Neuronal stem cell (in vitro differentiated cells): ENCODE results near the gene NEK8.

Source experiments
- DNase-seq: peaks from one replicate; pipeline ENCODE4 v3.0.0-alpha.2; 2013; ENCODE audit warnings: low spot score
- H2AFZ ChIP-seq: one replicate; pipeline ENCODE4 v1.6.1; 2013; ENCODE audit warnings: mild to moderate bottlenecking, low read length, inconsistent platforms
- H2AK5ac ChIP-seq: 2 replicates; pipeline ENCODE4 v1.6.1; 2013; ENCODE audit warnings: low read depth, mild to moderate bottlenecking, inconsistent platforms, low read length, moderate library complexity, mixed read lengths
- H2BK120ac ChIP-seq: 2 replicates; pipeline ENCODE4 v1.6.1; 2013; ENCODE audit warnings: low read depth, mild to moderate bottlenecking, inconsistent platforms, low read length, moderate library complexity, mixed read lengths
- H2BK12ac ChIP-seq: one replicate; pipeline ENCODE4 v1.6.1; 2013; ENCODE audit warnings: low read length, inconsistent platforms
- H2BK15ac ChIP-seq: 2 replicates; pipeline ENCODE4 v1.6.1; 2013; ENCODE audit warnings: mild to moderate bottlenecking, low read length, inconsistent platforms, mixed read lengths
- H2BK5ac ChIP-seq: one replicate; pipeline ENCODE4 v1.6.1; 2013; ENCODE audit warnings: inconsistent platforms, mild to moderate bottlenecking, low read length, moderate library complexity
- H3K14ac ChIP-seq: one replicate; pipeline ENCODE4 v1.6.1; 2013; ENCODE audit warnings: low read length, inconsistent platforms
- H3K18ac ChIP-seq: 2 replicates; pipeline ENCODE4 v1.6.1; 2013; ENCODE audit warnings: low read length, inconsistent platforms
- H3K23ac ChIP-seq: 2 replicates; pipeline ENCODE4 v1.6.1; 2013; ENCODE audit warnings: low read depth, mild to moderate bottlenecking, mixed read lengths, low read length, inconsistent platforms; ENCODE audit not compliant: poor library complexity
- H3K27ac ChIP-seq: replicated peaks from 3 replicates; pipeline ENCODE4 v1.5.1; 2013; ENCODE audit warnings: low read length, inconsistent platforms
- H3K27me3 ChIP-seq, 3 experiments: 2 replicates each; pipeline ENCODE4 v1.6.1; 2013; ENCODE audit warnings: low read length in 3 of 3, mild to moderate bottlenecking in 2 of 3, inconsistent platforms in 1 of 3, low read depth in 1 of 3, mixed read lengths in 1 of 3, moderate library complexity in 1 of 3; ENCODE audit not compliant: control insufficient read depth in 3 of 3, insufficient read depth in 3 of 3
- H3K36me3 ChIP-seq, 2 donors: replicated peaks in 1 of 2; 2 replicates each; pipeline ENCODE4 v1.6.1; 2013; ENCODE audit warnings: low read length in 2 of 2; ENCODE audit not compliant: control insufficient read depth in 2 of 2, insufficient read depth in 2 of 2
- H3K4ac ChIP-seq: 2 replicates; pipeline ENCODE4 v1.6.1; 2013; ENCODE audit warnings: inconsistent platforms, mild to moderate bottlenecking, low read length, moderate library complexity
- H3K4me1 ChIP-seq, 2 donors: 1 replicate in 1 of 2; 2 replicates in 1 of 2; pipeline ENCODE4 v1.6.1; 2013; ENCODE audit warnings: low read length in 2 of 2, low read depth in 1 of 2; ENCODE audit not compliant: control insufficient read depth in 2 of 2, insufficient read depth in 1 of 2
- H3K4me2 ChIP-seq: one replicate; pipeline ENCODE4 v1.6.1; 2013; ENCODE audit warnings: mild to moderate bottlenecking, low read length, inconsistent platforms; ENCODE audit not compliant: insufficient read depth, poor library complexity, severe bottlenecking
- H3K4me3 ChIP-seq, 2 donors: 2 replicates each; pipeline ENCODE4 v1.5.1; 2013; ENCODE audit warnings: low read length in 2 of 2, mild to moderate bottlenecking in 2 of 2, inconsistent platforms in 1 of 2, moderate library complexity in 1 of 2
- H3K79me1 ChIP-seq: one replicate; pipeline ENCODE4 v1.6.1; 2013; ENCODE audit warnings: low read depth, mild to moderate bottlenecking, inconsistent platforms, low read length, moderate library complexity
- H3K9ac ChIP-seq: one replicate; pipeline ENCODE4 v1.6.1; 2013; ENCODE audit warnings: mild to moderate bottlenecking, low read depth, low read length, inconsistent platforms; ENCODE audit not compliant: poor library complexity
- H3K9me3 ChIP-seq, 2 donors: replicated peaks in 1 of 2; 2 replicates each; pipeline versions ENCODE3 to v1.6.1; 2013; ENCODE audit warnings: low read length in 2 of 2, mild to moderate bottlenecking in 2 of 2, inconsistent platforms in 1 of 2, low read depth in 1 of 2, mixed read lengths in 1 of 2, moderate library complexity in 1 of 2; ENCODE audit not compliant: control insufficient read depth in 2 of 2, insufficient read depth in 1 of 2
- H4K8ac ChIP-seq: one replicate; pipeline ENCODE4 v1.6.1; 2013; ENCODE audit warnings: low read depth, mild to moderate bottlenecking, inconsistent platforms, low read length, moderate library complexity
- H4K91ac ChIP-seq: one replicate; pipeline ENCODE4 v1.6.1; 2013; ENCODE audit warnings: low read length, low read depth, mild to moderate bottlenecking, inconsistent platforms; ENCODE audit not compliant: poor library complexity
- WGBS, 2 donors: extraction: QIAGEN DNeasy Blood & Tissue Kit; methylation state at CpG; one replicate each; pipeline ENCODE4 v1.1.7; 2013; ENCODE audit warnings: missing lambda C conversion rate in 2 of 2, mixed read lengths in 1 of 2; ENCODE audit not compliant: insufficient read length in 2 of 2, insufficient replicate concordance in 1 of 2; ENCODE audit errors: extremely low coverage in 2 of 2; 5-methylcytosine and 5-hydroxymethylcytosine counted together

Gene NEK8

GRCh38 chr17:28747051-28747691, 18.6 kb downstream of the NEK8 start:
- peak overlapping the region; percentile 3 for H2AK5ac ChIP-seq
- peak overlapping the region; percentile 72 for H3K27ac ChIP-seq
- no CpG with 5 or more reads among the region's 7 CpGs for WGBS, 2 donors
- peak overlapping the region; percentile 52 for H3K4me2 ChIP-seq
- H2BK12ac ChIP-seq, result no peak overlapping the region
- H3K9ac ChIP-seq, result peak overlapping the region; percentile 50
- no peak overlapping the region for H2AFZ ChIP-seq
- H3K4me3 ChIP-seq, result no peak overlapping the region
- H3K4ac ChIP-seq, result no peak overlapping the region
- H4K91ac ChIP-seq, result no peak overlapping the region
- H3K36me3 ChIP-seq, result peaks cover 52 to 74% of the 10 kb centered on the region in 2 donors
- no peak overlapping the region for H4K8ac ChIP-seq
- H3K23ac ChIP-seq, result peak overlapping the region; percentile 16
- H3K4me1 ChIP-seq, result peaks cover 19 to 30% of the 10 kb centered on the region in 2 donors
- H2BK15ac ChIP-seq, result no peak overlapping the region
- no peak for DNase-seq
- peak overlapping the region; percentile 44 for H3K18ac ChIP-seq
- H3K27me3 ChIP-seq, result no peaks in the 10 kb centered on the region
- H3K14ac ChIP-seq, result no peak overlapping the region
- H3K9me3 ChIP-seq, result no peaks in the 10 kb centered on the region
- H3K79me1 ChIP-seq, result peaks cover 27% of the 10 kb centered on the region
- no peak overlapping the region for H2BK120ac ChIP-seq
- H2BK5ac ChIP-seq, result peak overlapping the region; percentile 32

GRCh38 chr17:28747801-28748750, 19.5 kb downstream of the NEK8 start:
- no peak overlapping the region for H2BK15ac ChIP-seq
- H3K18ac ChIP-seq, result peak overlapping the region; percentile 75
- WGBS, 2 donors, result no CpG with 5 or more reads among the region's 18 CpGs
- H2BK120ac ChIP-seq, result no peak overlapping the region
- peak overlapping the region; percentile 36 for H3K9ac ChIP-seq
- no peak overlapping the region for H3K4me3 ChIP-seq
- H2AFZ ChIP-seq, result no peak overlapping the region
- H2BK12ac ChIP-seq, result peak overlapping the region; percentile 14
- H3K79me1 ChIP-seq, result peaks cover 27% of the 10 kb centered on the region
- no peak overlapping the region for H2BK5ac ChIP-seq
- H3K27me3 ChIP-seq, result no peaks in the 10 kb centered on the region
- H3K4ac ChIP-seq, result no peak overlapping the region
- peak overlapping the region; percentile 23 for H4K8ac ChIP-seq
- no peak overlapping the region for H3K14ac ChIP-seq
- H3K23ac ChIP-seq, result peak overlapping the region; percentile 16
- DNase-seq, result no peak
- H3K9me3 ChIP-seq, result peaks cover 0 to 2% of the 10 kb centered on the region in 2 donors
- H4K91ac ChIP-seq, result no peak overlapping the region
- H3K27ac ChIP-seq, result no peak overlapping the region
- peaks cover 19 to 27% of the 10 kb centered on the region in 2 donors for H3K4me1 ChIP-seq
- peaks cover 55 to 82% of the 10 kb centered on the region in 2 donors for H3K36me3 ChIP-seq
- H3K4me2 ChIP-seq, result no peak overlapping the region
- H2AK5ac ChIP-seq, result peak overlapping the region; percentile 3

- H2BK5ac ChIP-seq, result no peak overlapping the region
- H3K9me3 ChIP-seq, result peaks cover 0 to 2% of the 10 kb centered on the region in 2 donors
- no peak overlapping the region for H4K91ac ChIP-seq
- no CpG with 5 or more reads among the region's 18 CpGs for WGBS, 2 donors
- H2BK12ac ChIP-seq, result no peak overlapping the region
- H2AK5ac ChIP-seq, result no peak overlapping the region
- peak overlapping the region; percentile 18 for H2BK120ac ChIP-seq
- H4K8ac ChIP-seq, result peak overlapping the region; percentile 6
- H3K79me1 ChIP-seq, result peaks cover 26% of the 10 kb centered on the region
- H3K4ac ChIP-seq, result no peak overlapping the region
- H3K4me3 ChIP-seq, result no peak overlapping the region
- H3K9ac ChIP-seq, result peak overlapping the region; percentile 54
- no peak overlapping the region for H3K14ac ChIP-seq
- no peak overlapping the region for H2BK15ac ChIP-seq
- H2AFZ ChIP-seq, result no peak overlapping the region
- H3K23ac ChIP-seq, result peak overlapping the region; percentile 61
- no peak overlapping the region for H3K4me2 ChIP-seq
- no peak overlapping the region for H3K18ac ChIP-seq
- no peaks in the 10 kb centered on the region for H3K27me3 ChIP-seq
- no peak overlapping the region for H3K27ac ChIP-seq
- no peak for DNase-seq
- H3K4me1 ChIP-seq, result peaks cover 19 to 27% of the 10 kb centered on the region in 2 donors
- H3K36me3 ChIP-seq, result peaks cover 55 to 82% of the 10 kb centered on the region in 2 donors
Measured at GRCh38 chr17:28748852-28749515, 20.4 kb downstream of the NEK8 start.
